Cardiac muscle cell (in vitro differentiated cells and primary cell): ENCODE measurements around the gene TRAFD1. TPM values are rescaled to one million over a fixed set of nuclear protein-coding genes. Genes with fewer than 3 reads are reported as not detected.

Experiments used
- DNase-seq, 2 donors: peaks; one replicate each; pipeline versions ENCODE4 v3.0.0 to v3.0.0-alpha.2; 2010 to 2017; ENCODE audit warnings: low read depth in 1 of 2, low spot score in 1 of 2
- H3K27ac ChIP-seq: fragments of 200-600 bp; sonication (generic); 2 replicates; pipeline ENCODE4 v1.5.1; 2016
- H3K27me3 ChIP-seq: fragments of 200-600 bp; sonication (generic); 2 replicates; pipeline ENCODE4 v1.6.0; 2016; ENCODE audit warnings: control low read depth
- H3K36me3 ChIP-seq: fragments of 200-600 bp; sonication (generic); 2 replicates; pipeline ENCODE4 v1.5.1; 2016; ENCODE audit warnings: control low read depth
- H3K4me1 ChIP-seq: fragments of 200-600 bp; sonication (generic); 2 replicates; pipeline ENCODE4 v1.8.1; 2017; ENCODE audit warnings: low read depth, mild to moderate bottlenecking, mixed run types
- H3K4me3 ChIP-seq: fragments of 200-600 bp; sonication (generic); 2 replicates; pipeline ENCODE4 v1.5.1; 2016; ENCODE audit warnings: mild to moderate bottlenecking
- H3K9me3 ChIP-seq: fragments of 200-600 bp; sonication (generic); 2 replicates; pipeline ENCODE4 v1.5.1; 2017; ENCODE audit warnings: low read depth, mild to moderate bottlenecking, control low read depth
- polyA plus RNA-seq: library from polyadenylated mRNA; unstranded; fragments of >200 nt; fragmentation: Nextera tagmentation; extraction: Ambion mirVana; gene quantifications from 2 replicates; pipeline ENCODE4 v1.2.1, GENCODE V29; 2016
- total RNA-seq: library from RNA; depleted of rRNA; stranded (reverse); fragments of >200 nt; gene quantifications from 2 replicates; pipeline ENCODE4 v1.2.3, GENCODE V29; 2016
- TF ChIP-seq, protein P1 (sequence below): IDR thresholded peaks from 2 replicates; pipeline ENCODE4 v1.5.1; 2012; ENCODE audit warnings: low read depth, mild to moderate bottlenecking, low read length

Gene TRAFD1
- total and polyA plus RNA-seq, 2 experiments from 2014 or later, result 41.3 to 60.6 TPM

DNA sequence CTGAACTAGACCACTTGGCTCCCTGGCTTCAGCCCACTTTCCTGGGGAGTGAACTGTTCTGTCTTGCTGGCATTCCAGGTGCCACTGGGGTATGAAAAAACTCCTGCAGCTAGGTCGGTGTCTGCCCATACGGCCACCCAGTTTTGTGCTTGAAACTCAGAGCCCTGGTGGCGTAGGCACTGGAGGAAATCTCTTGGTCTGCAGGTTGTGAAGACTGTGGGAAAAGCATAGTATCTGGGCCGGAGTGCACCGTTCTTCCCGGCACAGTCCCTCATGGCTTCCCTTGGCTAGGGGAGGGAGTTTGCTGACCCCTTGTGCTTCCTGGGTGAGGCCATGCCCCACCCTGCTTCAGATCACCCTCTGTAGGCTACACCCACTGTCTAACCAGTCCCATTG is 33.8 kb downstream of the TRAFD1 start:
- Histone ChIP-seq H3K4me1 (no peaks in the 10 kb centered on the region), H3K9me3 (no peaks in the 10 kb centered on the region), H3K4me3 (no peak overlapping the region), H3K36me3 (peaks cover 18% of the 10 kb centered on the region), H3K27ac (no peak overlapping the region), H3K27me3 (no peaks in the 10 kb centered on the region)
- no peak for DNase-seq
- TF ChIP-seq, protein P1, sequence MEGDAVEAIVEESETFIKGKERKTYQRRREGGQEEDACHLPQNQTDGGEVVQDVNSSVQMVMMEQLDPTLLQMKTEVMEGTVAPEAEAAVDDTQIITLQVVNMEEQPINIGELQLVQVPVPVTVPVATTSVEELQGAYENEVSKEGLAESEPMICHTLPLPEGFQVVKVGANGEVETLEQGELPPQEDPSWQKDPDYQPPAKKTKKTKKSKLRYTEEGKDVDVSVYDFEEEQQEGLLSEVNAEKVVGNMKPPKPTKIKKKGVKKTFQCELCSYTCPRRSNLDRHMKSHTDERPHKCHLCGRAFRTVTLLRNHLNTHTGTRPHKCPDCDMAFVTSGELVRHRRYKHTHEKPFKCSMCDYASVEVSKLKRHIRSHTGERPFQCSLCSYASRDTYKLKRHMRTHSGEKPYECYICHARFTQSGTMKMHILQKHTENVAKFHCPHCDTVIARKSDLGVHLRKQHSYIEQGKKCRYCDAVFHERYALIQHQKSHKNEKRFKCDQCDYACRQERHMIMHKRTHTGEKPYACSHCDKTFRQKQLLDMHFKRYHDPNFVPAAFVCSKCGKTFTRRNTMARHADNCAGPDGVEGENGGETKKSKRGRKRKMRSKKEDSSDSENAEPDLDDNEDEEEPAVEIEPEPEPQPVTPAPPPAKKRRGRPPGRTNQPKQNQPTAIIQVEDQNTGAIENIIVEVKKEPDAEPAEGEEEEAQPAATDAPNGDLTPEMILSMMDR, result no peak

- no peak for DNase-seq
- no peaks in the 10 kb centered on the region for H3K9me3 ChIP-seq
- no peaks in the 10 kb centered on the region for H3K4me1 ChIP-seq
- H3K27ac ChIP-seq, result no peak overlapping the region
- H3K4me3 ChIP-seq, result no peak overlapping the region
- H3K27me3 ChIP-seq, result no peaks in the 10 kb centered on the region
- TF ChIP-seq, protein P1, result no peak
- peaks cover 18% of the 10 kb centered on the region for H3K36me3 ChIP-seq
These were observed 35.3 kb downstream of the TRAFD1 start for GRCh38 chr12:112160611-112161010.

DNA sequence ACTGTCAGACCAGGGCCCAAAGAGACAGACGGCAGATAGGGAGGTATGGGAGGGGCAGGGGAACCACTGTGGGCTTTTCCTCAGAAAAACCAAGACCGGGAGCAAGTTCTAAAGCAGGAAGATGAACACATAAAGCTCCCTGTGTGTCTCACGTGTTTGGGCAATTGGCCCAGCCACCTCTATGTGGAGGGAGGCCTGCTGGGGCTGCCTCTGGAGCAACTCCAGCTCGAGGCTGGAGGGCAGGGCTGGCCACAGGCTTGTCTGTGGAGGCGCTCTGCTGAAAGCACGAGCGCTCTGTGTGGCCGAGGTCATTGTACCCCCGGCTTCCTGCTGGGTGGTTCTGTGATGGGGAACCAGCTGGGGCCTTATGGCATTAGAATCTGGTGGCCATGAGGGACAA is 36.4 kb downstream of the TRAFD1 start:
- H3K36me3 ChIP-seq, result peaks cover 18% of the 10 kb centered on the region
- no peak overlapping the region for H3K27ac ChIP-seq
- no peak overlapping the region for H3K4me3 ChIP-seq
- no peaks in the 10 kb centered on the region for H3K27me3 ChIP-seq
- no peaks in the 10 kb centered on the region for H3K9me3 ChIP-seq
- TF ChIP-seq, protein P1, result no peak
- DNase-seq, result peak in 1 of 2 donors; percentile 37
- no peaks in the 10 kb centered on the region for H3K4me1 ChIP-seq

DNA sequence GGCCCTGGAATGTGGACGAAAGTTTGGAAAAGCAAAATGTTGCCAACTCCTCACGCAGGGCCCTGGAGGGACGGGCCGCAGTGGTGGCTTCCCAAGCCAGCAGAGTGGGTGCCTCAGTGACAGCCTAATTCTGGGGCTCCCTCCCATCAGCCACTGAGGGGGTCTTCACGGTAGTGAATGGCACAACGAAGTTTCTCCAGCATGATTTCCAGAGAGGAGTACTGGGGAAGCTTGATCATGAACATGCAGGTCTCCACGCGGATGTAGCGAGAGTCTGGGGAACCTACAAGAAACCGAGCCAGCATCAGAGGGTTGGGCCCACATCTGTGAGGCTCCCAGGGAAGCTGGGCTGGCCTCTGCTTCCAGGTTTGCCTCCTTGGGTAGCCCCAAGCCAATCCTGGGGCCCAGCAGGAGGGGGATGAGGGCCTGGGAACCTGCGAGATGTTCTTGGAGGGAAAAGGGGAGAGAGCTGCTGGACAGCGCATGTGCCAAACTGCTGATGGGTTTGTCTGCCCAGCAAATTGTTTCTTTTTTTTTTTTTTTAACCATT is 37.0 kb downstream of the TRAFD1 start:
- TF ChIP-seq, protein P1, result no peak
- peaks cover 18% of the 10 kb centered on the region for H3K36me3 ChIP-seq

GRCh38 chr12:112163056-112163455 is 37.7 kb downstream of the TRAFD1 start:
- Histone ChIP-seq H3K9me3 (no peaks in the 10 kb centered on the region), H3K27ac (no peak overlapping the region), H3K4me1 (no peaks in the 10 kb centered on the region), H3K4me3 (no peak overlapping the region), H3K36me3 (peaks cover 18% of the 10 kb centered on the region), H3K27me3 (no peaks in the 10 kb centered on the region)
- no peak for DNase-seq
- TF ChIP-seq, protein P1, result no peak

More for the DNA sequence above, 37.0 kb downstream of the TRAFD1 start:
- no peaks in the 10 kb centered on the region for H3K27me3 ChIP-seq
- no peak for DNase-seq
- H3K27ac ChIP-seq, result no peak overlapping the region
- no peaks in the 10 kb centered on the region for H3K4me1 ChIP-seq
- H3K4me3 ChIP-seq, result no peak overlapping the region
- no peaks in the 10 kb centered on the region for H3K9me3 ChIP-seq
